HL-60 (cell line): ENCODE data around the gene NAP1L4.

Experiments used
- DNase-seq, 2 experiments: peaks; one replicate each; pipeline ENCODE4 v3.0.0-alpha.2; 2010 to 2020; ENCODE audit warnings: low read depth in 1 of 2, low spot score in 1 of 2
- H3K27ac ChIP-seq: fragments of 250-450 bp; sonication (Bioruptor Pico); replicated peaks from 2 replicates; pipeline ENCODE4 v1.5.1; 2020; ENCODE audit warnings: mild to moderate bottlenecking, moderate library complexity
- H3K27me3 ChIP-seq: fragments of 250-450 bp; sonication (Bioruptor Pico); 2 replicates; pipeline ENCODE4 v1.5.1; 2021; ENCODE audit warnings: mild to moderate bottlenecking, moderate library complexity; ENCODE audit not compliant: insufficient read depth, poor library complexity, severe bottlenecking
- H3K4me3 ChIP-seq: replicated peaks from 2 replicates; pipeline ENCODE4 v1.5.1; 2011; ENCODE audit warnings: mild to moderate bottlenecking, control low read depth, low read length; ENCODE audit not compliant: insufficient read depth
- GABPA ChIP-seq: IDR thresholded peaks from 2 replicates; pipeline ENCODE4 v1.6.1; 2012; ENCODE audit warnings: low read depth
- POLR2AphosphoS5 ChIP-seq: IDR thresholded peaks from 2 replicates; pipeline ENCODE4 v1.6.1; 2012; ENCODE audit warnings: low read depth
- SPI1 ChIP-seq: IDR thresholded peaks from 2 replicates; pipeline ENCODE4 v1.6.1; 2012; ENCODE audit warnings: low read depth, mild to moderate bottlenecking, borderline replicate concordance
- TF ChIP-seq, protein P1 (sequence below): IDR thresholded peaks from one replicate; pipeline ENCODE4 v1.5.1; 2011; ENCODE audit warnings: low read length, control low read depth, inconsistent platforms; ENCODE audit not compliant: insufficient read depth
- TF ChIP-seq, protein P2 (sequence below): IDR thresholded peaks from 2 replicates; pipeline ENCODE4 v1.6.1; 2012; ENCODE audit warnings: low read depth; ENCODE audit not compliant: insufficient replicate concordance

Gene NAP1L4

DNA sequence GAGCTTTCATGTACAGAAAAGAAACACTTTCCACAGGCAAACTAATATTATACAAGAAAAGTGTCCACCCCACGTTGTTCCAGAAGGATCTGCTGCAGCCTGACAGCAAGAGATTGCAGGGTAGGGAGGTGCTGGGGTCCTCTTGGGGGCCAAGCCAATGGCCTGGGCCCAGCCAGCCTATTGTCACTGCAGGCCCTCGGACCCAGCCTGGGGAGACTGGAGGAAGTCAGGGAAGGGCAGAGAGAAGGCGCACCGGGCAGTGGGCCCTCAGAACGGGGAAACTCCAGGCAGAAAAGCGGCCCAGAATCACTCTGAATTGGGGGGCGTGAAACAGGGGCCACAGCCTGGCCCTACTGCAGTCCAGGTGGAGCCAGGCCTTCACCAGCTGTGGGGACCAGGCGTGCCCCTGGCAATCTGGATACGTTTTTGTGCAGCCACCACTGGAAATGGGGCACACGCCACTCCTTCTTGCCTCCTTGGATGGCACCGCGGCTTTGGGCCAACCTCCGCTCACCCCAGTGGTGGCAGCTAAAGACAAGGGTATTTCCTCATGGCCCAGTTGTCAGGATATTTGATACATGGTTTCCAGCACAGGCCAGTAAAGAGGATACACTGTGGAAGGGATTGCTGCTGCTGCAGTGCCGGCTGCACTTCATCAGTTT lies 3.9 kb upstream of the NAP1L4 start:
- Histone ChIP-seq H3K27me3 (no peaks in the 10 kb centered on the region), H3K4me3 (no peak overlapping the region), H3K27ac (no peak overlapping the region)
- DNase-seq = no peak
- TF ChIP-seq SPI1 (no peak), POLR2AphosphoS5 (no peak)
- TF ChIP-seq, protein P1, sequence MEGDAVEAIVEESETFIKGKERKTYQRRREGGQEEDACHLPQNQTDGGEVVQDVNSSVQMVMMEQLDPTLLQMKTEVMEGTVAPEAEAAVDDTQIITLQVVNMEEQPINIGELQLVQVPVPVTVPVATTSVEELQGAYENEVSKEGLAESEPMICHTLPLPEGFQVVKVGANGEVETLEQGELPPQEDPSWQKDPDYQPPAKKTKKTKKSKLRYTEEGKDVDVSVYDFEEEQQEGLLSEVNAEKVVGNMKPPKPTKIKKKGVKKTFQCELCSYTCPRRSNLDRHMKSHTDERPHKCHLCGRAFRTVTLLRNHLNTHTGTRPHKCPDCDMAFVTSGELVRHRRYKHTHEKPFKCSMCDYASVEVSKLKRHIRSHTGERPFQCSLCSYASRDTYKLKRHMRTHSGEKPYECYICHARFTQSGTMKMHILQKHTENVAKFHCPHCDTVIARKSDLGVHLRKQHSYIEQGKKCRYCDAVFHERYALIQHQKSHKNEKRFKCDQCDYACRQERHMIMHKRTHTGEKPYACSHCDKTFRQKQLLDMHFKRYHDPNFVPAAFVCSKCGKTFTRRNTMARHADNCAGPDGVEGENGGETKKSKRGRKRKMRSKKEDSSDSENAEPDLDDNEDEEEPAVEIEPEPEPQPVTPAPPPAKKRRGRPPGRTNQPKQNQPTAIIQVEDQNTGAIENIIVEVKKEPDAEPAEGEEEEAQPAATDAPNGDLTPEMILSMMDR = no peak

DNA sequence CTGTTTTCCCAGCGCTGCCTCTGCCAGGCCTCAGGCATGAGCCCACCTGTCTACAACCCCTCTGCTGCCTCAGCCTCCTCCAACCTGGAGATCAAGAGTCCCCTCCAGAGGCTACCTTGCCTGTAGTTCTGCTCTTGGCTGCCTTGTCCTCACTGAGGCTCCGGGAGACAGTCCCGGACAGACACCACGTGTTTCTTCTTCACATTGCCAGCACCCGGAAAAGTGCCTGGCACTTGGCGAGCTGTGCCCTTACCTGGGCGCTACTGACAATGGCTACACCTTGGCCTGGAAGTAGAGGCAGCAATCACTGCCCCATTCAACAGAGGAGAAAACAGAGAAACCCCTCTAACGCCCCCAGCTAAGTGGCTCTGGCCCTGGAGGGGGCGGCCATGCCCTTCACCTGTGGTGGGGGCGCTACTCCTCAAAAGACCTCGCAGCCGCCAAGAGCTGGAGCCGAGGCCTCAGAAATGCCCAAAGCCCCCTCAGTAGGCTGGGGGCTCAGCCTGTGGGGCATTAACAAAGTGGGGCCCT lies 3.0 kb upstream of the NAP1L4 start:
- Histone ChIP-seq H3K27ac (no peak overlapping the region), H3K4me3 (no peak overlapping the region), H3K27me3 (no peaks in the 10 kb centered on the region)
- DNase-seq = no peak
- no peak for TF ChIP-seq SPI1
- TF ChIP-seq, protein P1 = no peak
- no peak for TF ChIP-seq POLR2AphosphoS5
- no peak for TF ChIP-seq GABPA
- TF ChIP-seq, protein P2, sequence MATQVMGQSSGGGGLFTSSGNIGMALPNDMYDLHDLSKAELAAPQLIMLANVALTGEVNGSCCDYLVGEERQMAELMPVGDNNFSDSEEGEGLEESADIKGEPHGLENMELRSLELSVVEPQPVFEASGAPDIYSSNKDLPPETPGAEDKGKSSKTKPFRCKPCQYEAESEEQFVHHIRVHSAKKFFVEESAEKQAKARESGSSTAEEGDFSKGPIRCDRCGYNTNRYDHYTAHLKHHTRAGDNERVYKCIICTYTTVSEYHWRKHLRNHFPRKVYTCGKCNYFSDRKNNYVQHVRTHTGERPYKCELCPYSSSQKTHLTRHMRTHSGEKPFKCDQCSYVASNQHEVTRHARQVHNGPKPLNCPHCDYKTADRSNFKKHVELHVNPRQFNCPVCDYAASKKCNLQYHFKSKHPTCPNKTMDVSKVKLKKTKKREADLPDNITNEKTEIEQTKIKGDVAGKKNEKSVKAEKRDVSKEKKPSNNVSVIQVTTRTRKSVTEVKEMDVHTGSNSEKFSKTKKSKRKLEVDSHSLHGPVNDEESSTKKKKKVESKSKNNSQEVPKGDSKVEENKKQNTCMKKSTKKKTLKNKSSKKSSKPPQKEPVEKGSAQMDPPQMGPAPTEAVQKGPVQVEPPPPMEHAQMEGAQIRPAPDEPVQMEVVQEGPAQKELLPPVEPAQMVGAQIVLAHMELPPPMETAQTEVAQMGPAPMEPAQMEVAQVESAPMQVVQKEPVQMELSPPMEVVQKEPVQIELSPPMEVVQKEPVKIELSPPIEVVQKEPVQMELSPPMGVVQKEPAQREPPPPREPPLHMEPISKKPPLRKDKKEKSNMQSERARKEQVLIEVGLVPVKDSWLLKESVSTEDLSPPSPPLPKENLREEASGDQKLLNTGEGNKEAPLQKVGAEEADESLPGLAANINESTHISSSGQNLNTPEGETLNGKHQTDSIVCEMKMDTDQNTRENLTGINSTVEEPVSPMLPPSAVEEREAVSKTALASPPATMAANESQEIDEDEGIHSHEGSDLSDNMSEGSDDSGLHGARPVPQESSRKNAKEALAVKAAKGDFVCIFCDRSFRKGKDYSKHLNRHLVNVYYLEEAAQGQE = no peak

DNA sequence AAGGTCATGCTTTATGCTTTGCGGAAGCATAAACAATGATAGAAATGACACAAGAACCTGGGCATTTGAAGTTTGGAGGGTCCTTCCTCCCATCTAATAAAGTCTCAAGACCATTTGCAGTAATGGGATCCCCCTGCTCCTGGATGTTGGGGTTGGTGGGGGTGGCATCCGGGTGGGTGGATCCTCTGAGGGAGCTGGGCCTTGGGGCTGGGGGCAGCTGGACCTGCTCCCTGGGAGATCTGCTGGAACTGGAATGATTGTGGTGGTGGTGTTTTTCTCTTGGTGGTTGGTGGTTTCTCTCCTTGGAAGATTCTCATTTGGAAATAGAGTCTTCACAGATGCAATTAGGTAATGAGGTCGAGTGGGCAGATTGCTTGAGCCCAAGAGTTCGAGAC lies 2.2 kb upstream of the NAP1L4 start:
- no peak for DNase-seq
- no peak overlapping the region for H3K4me3 ChIP-seq
- H3K27me3 ChIP-seq = no peaks in the 10 kb centered on the region
- no peak overlapping the region for H3K27ac ChIP-seq
- TF ChIP-seq POLR2AphosphoS5 (no peak), GABPA (no peak), SPI1 (no peak)
- TF ChIP-seq, protein P2 = no peak
- TF ChIP-seq, protein P1 = no peak

DNA sequence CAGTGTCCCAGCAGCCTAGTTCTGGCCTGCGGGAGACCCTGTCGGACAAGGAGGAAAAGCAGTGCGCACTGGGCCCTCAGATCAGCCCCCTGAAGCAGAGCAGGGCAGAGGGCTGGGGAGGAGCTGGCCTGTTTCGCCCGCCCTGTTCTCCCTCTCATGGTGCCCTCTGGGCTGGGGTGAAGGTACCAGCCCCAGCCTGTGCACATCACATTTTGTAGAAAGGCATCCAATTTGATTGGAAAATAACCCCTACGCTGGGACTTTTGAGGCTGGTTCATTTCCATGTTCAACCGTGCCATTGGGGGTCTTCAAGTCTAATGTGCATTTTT lies 832 bp upstream of the NAP1L4 start:
- Histone ChIP-seq H3K27me3 (no peaks in the 10 kb centered on the region), H3K4me3 (peak overlapping the region; percentile 81), H3K27ac (peak overlapping the region; percentile 85)
- no peak for TF ChIP-seq SPI1
- TF ChIP-seq POLR2AphosphoS5 = no peak
- TF ChIP-seq, protein P1 = no peak
- no peak for TF ChIP-seq GABPA
- DNase-seq = no peak
